GM19099 (cell line): Measurements from ENCODE around the gene ST3GAL6.

ENCODE experiments used
- POLR2A ChIP-seq: IDR thresholded peaks from 3 replicates; pipeline ENCODE4 v1.6.1; 2011; ENCODE audit warnings: low read depth; ENCODE audit not compliant: insufficient read length; ENCODE audit errors: extremely low read depth

The ST3GAL6 gene

DNA sequence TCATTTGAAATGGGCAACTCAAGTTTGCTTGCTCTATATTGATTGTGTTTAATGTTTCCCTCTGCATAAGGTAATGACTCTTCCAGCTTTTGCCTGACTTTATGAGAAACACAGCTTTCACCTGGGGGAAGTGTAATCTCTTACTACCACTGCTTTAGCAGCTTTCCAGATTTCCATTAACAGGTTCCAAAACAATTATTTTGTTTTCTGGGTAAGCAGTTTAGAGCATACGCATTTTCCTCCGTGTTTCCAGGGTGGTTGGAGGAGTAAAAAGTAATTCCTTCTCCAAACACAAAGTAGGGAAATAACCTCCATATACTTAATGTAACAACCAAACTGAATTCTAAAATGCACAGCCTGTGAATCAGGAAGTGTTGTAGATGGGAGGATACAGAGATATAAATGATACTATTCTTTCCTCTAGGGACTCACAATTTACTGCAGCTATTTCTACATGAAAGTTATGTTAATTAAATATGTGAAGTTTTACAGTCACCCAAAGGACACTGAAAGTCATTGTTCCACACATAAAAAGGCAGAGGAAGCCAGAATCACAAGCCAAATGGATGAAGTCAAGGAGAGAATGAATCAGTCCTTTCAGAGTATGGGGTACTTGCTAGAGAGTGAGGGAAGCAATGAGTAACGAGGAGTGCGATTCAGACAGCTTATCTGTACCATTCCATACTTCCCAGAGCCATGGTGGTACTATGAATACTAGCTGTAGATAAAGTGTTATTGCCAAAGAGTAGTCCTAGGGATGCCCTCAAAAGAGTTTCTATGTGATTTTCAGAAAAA, 16.6 kb downstream of the ST3GAL6 start:
- no peak for TF ChIP-seq POLR2A

DNA sequence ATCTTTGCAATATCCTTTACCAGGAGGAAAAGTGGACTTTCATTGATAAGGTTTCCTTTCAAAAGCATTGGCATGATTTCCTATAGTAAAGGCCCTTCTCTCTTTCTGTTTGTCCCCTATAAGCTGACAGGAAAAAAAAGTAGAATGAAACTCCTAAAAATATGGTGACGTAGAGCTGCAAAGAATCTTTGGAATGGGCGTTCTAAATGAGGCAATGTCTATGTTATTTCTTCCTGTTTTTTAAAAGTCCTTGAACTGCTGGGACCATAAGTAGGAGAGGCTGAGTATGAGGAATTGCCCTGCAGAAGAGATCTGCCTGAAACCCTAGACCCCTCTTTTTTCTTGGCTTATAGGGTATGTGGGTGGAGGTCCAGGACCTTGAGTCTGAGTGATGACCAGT, 17.2 kb downstream of the ST3GAL6 start:
- no peak for TF ChIP-seq POLR2A

DNA sequence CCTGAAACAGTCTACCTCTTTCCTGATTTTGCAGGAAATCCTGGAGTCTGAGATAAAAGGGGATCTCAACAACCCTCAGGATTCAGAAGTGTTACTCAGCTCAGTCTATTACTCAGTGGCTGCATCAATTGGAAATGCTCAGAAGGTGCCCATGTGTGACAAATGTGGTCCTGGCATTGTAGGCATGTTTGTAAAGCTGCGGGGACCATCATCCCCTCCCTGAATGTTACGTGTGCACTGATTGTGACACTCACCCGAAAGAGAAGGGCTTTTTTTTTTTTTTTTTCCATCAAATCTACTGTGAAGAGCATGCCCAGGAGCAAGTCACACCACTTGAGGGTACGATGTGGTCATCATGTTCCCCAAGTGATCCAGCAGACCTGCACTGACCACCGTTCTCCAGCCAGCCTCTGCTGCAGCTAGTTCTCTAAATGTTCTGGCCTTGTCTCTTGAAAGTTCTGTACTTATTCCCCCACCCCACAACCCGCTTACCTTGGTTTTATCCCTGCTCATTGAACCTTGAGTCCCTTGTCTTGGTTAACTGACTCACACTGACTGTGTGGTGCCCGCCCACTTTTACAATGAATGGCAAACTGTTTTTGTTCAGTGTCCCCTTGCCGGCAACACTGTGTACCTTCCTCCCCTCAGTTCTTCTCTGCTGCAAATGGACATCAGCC, 19.8 kb downstream of the ST3GAL6 start:
- no peak for TF ChIP-seq POLR2A

DNA sequence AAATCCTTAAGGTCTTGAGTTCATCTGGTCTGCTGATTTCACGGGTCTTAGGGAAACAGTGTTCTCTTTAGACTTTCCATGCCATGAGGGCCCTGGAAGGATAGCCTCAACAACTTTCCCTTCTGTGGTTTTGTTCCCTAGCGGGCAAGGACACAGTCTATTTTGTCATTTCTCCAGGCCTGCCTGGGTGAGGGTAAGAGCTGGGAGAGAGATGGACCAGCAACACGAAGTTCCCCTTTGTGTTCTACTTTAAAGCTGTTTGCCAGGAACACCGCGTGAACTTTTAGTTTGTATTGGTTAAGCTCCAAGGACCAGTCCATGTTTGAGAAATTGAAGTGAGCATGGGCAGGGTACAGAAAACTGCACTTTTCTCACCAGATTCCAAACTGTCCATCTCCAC, 20.9 kb downstream of the ST3GAL6 start:
- no peak for TF ChIP-seq POLR2A

DNA sequence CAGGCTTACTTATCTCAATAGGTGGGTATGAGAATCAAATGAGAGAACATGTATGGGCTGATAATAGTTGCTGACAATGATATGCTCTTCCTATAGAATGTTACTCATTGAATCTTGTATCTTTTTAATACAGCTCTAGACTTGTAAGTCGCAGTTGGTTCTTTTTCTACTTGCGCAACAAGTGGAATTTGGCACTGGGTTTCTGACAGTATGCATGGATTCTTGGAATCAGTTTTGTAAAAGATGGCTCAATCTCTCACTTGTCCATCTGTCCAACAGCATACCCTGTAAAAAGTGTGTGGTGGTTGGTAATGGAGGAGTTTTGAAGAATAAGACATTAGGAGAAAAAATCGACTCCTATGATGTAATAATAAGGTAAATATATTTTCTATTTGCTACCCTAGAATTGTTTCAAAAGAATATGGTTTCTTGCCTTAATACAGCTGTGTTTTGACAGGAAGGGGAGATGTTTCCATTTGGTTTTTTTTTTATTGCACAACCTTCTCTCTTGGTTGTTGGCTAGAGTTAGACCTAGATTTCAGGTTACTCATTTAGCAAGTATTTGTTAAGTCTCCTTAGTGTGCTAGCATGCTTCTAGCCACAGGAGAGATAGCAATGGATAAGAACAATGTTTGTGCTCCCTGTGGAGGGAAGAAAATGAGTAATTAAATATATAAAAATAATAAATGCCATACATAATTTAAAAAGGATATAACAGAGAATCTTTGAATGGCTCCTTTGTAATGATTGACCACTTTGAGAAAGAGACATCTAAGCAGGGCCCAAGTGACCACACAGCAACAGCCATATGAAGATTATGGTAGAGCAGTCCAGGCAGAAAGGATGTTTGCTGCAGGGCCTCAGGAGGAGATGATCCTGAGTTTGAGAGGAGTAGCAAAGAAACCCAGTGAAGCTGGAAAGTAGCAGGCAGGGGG, 21.8 kb downstream of the ST3GAL6 start:
- TF ChIP-seq POLR2A: no peak

DNA sequence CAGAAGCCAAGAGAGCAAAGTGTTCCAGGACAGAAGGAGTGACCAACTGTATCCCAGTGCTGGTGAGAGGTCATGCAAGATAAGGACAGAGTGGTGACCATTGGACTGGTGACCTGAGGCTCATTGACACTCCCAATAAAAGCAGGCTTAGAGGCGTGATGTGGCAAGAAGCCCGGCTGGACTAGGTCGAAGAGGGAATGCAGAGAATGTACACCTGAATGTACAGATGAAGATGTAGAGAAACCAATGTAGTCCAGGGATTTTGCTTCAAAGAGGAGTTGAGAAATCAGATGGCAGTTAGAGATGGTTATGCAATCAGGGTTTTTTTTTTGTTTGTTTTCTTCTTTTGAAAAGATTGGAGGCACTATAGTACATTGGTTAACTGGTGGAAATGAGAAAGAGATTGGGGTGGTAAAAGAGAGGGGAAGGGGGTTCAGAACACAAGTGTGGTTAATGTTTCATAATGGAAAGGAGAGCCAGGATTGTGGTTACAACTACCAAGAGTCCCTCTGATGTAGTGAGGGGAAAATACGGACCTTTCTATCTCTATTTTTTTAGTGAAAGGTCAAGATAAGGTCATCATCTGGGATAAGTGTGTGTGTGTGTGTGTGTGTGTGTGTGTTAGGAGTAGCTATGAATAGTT, 23.3 kb downstream of the ST3GAL6 start:
- no peak for TF ChIP-seq POLR2A

DNA sequence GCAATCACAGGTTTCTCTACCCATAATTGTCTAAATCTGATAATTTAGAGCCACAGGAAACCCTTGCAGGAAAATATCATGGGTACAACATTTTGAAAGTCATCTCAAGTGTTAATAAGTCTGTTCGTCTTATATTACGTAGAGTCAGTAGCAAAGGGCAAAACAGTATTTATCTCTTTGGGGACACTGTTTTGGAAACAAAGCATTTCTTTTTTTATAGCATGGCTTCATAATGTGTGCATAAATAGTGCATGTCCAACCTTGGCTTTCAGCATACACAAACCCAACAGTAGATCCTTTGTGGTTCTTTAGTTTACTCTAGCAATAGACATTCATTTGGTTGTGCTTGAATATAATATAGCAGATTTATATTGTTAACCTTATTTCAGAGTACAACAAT, 24.0 kb downstream of the ST3GAL6 start:
- TF ChIP-seq POLR2A: no peak

DNA sequence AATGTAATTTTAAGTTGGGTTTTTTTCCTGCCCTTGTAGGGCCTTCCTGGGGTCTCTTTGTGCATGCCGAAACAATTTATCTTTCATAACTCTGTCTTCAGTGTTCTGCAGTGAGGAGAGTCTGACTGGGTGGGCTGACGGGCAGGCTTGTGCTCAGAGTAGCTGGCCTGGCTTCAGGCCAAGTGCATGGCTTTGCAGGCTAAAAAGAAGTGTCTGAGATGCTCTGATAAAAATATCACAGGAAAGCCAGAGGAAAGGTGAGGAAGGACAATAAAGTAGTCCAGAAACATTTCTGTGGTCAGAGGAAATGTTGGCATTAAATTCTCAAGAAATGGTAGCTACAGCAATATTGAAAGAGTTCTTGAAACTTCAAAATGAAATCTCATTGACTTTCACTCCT, 25.5 kb downstream of the ST3GAL6 start:
- TF ChIP-seq POLR2A: no peak

DNA sequence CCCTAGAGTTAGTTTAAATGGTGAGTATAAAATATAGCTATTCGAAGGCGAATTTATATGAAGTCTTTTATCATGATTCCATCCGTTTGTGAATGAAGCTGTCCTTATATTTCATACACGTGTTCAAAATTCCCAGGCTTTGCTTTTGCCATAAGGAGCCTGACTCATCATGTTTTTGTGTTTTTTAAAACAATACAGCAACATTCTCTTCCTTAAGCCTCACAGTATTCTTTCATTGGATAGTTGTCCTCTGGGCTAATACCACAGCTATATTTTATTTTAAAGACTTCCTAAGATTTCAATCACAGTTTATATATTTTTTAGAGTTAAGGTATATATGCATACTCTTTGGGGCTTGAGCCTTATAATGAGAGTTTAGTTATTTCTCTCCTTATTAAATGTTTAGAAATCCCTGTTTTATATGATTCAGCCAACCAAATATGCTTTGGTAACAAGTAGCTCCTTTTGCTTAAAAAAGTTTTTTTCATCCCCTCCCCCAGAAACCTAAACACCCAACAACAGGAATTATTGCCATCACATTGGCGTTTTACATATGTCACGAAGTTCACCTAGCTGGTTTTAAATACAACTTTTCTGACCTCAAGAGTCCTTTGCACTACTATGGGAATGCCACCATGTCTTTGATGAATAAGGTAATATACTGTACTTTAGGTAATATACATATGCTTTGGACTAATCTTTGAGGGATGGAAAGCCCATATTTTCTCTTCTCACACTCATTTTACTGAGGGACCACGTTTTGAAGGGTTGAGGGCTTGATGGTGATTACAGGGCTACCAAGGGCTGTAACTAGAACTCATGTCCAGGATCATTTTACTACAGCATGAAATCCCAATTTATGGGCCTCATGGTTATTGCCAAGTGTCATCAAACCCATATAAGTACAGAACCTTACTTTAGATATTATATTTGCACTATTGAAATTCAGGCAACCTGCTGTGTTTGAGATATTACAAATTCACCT, 28.5 kb downstream of the ST3GAL6 start:
- no peak for TF ChIP-seq POLR2A

DNA sequence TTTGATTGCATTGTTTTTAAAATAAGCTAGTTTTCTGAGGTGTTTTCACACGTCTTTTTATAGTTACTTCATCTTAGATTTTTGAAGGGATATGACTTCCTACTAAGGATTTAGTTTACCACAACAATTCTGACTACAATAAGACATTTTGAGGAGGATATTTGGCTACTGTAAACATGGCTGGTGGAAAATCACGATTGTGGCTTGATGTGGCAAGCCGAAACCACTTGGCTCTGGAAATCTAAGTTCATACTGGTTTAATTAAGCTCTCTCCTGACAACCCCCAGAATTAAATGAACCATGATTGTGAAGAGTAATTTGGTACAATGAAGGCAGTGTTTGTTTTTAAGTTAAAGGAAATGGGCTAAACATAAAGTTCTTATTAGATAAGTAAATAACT, 30.8 kb downstream of the ST3GAL6 start:
- no peak for TF ChIP-seq POLR2A

DNA sequence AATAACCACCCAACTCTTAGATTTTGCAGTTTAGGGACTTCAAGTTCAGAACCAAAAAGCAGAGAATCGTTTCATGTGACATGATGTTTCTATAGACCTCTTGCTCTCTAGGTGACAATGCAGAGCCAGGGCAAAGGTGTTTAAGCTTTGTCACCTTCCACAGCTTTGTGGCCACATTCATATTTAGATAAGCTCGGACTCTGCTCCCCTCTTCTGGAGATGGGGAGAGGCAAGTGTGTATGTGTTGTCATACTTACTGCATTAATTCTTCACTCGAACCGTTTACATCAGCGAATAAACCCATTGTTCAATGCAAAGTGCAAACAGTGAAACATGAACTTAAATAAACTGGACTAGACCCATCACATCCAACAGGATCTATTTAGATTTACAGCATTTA, 33.2 kb downstream of the ST3GAL6 start:
- no peak for TF ChIP-seq POLR2A

DNA sequence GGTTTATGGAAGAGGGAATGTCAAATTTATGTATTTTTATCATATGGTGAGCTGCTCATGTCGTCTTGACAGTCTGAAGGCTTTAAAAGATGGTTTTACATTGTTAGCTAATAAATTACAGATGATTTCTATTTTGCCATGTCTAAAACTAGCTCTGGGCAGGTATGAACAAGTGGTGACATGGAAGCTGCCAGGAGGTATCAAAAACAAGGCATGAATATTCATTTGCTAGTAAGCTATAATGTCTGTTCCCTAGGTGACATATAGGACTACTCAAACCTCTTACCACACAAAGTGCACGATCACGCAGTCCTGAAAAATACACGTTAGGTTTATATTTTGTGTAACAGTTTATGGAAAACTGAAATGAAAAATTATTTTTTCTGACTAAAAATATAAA, 34.8 kb downstream of the ST3GAL6 start:
- TF ChIP-seq POLR2A: no peak

DNA sequence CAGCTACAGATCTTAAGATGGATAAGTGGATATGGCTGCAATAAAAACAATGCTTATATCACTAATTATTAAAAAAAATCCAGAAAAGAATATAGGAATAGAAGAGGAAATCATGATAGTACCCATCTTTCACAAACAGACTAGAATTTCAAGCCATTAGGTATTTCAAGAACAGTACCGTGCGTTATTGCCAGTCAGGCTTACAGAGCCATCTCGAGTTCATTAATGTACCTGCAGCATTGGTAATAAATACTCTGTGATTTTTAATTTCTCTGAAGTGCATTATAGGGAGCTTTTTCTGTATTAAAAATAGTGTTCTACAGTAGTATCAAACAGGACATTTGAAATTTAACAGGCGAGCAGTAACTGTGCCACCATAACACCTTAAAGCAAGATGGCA, 35.7 kb downstream of the ST3GAL6 start:
- TF ChIP-seq POLR2A: no peak

DNA sequence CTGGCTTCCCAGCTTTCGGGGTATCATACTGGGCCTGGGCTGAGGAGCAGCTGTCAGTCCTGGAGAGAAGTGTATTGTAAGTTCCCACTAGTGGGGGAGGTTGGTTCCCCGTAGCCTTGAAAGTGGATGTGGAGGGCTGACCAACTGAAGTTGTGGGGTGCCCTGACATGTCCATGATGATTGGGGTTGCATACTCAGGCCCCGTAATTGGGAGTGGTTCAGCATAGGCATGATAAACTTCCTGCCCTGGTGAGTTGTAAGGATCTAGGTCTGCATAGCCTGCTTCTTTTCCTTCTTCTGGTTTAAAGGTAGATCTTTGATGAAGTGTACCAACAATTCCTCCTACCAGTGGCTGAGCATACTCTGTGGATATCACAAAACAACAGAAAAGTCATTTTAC, 36.3 kb downstream of the ST3GAL6 start:
- no peak for TF ChIP-seq POLR2A
